PC-9 (cell line): ENCODE data around the gene SIM2. TPM values are rescaled to one million over a fixed set of nuclear protein-coding genes. Genes with fewer than 3 reads are reported as not detected.

Experiments used
- BruUV-seq: library from RNA; stranded (reverse); fragments of 400-500 nt; replicated peaks from 2 replicates; lab custom pipeline; 2021; lab: Mats Ljungman, UMichigan
- CTCF ChIA-PET: fragments of 300-600 bp; sonication (Branson Sonifier 250); formaldehyde crosslinking; loops from one replicate; lab custom pipeline; 2022; ENCODE audit warnings: antibody characterized with exemption; lab: Charles Lee
- POLR2A ChIA-PET: fragments of 300-600 bp; sonication (Branson Sonifier 250); formaldehyde crosslinking; loops from one replicate; lab custom pipeline; 2022; ENCODE audit warnings: antibody characterized with exemption; ENCODE audit not compliant: unreplicated experiment; lab: Charles Lee
- DNase-seq, 2 experiments: peaks; one replicate each; pipeline versions ENCODE4 v3.0.0 to v3.0.0-alpha.2; 2015 to 2022; ENCODE audit warnings: mixed read lengths in 1 of 2
- H2AFZ ChIP-seq: fragments of 200-600 bp; sonication (generic); 2 replicates; pipeline ENCODE4 v1.8.1; 2017; ENCODE audit warnings: antibody characterized with exemption
- H3F3A ChIP-seq: fragments of 200-600 bp; sonication (generic); 2 replicates; pipeline ENCODE4 v1.8.1; 2017; ENCODE audit warnings: antibody characterized with exemption, mild to moderate bottlenecking, low read depth; ENCODE audit not compliant: insufficient read depth
- H3K27ac ChIP-seq: fragments of 200-600 bp; sonication (generic); 2 replicates; pipeline ENCODE4 v1.6.1; 2016; ENCODE audit warnings: mixed run types
- H3K27me3 ChIP-seq: fragments of 200-600 bp; sonication (generic); 2 replicates; pipeline ENCODE4 v1.6.1; 2016; ENCODE audit warnings: low read depth, mixed run types; ENCODE audit not compliant: insufficient read depth
- H3K36me3 ChIP-seq: fragments of 200-600 bp; sonication (generic); 2 replicates; pipeline ENCODE4 v1.6.1; 2016; ENCODE audit warnings: low read depth, mixed run types
- H3K4me1 ChIP-seq: fragments of 200-600 bp; sonication (generic); replicated peaks from 2 replicates; pipeline ENCODE4 v1.6.1; 2016; ENCODE audit warnings: mixed run types; ENCODE audit not compliant: insufficient read depth
- H3K4me2 ChIP-seq: fragments of 200-600 bp; sonication (generic); 2 replicates; pipeline ENCODE4 v1.6.1; 2017; ENCODE audit warnings: mixed run types
- H3K4me3 ChIP-seq: fragments of 200-600 bp; sonication (generic); 2 replicates; pipeline ENCODE4 v1.6.1; 2016; ENCODE audit warnings: mixed run types
- H3K79me2 ChIP-seq: fragments of 200-600 bp; sonication (generic); 2 replicates; pipeline ENCODE4 v1.6.1; 2017; ENCODE audit warnings: low read depth, mixed run types
- H3K9me2 ChIP-seq: fragments of 200-600 bp; sonication (generic); 2 replicates; pipeline ENCODE4 v1.8.1; 2017; ENCODE audit warnings: mild to moderate bottlenecking; ENCODE audit not compliant: insufficient read depth
- H3K9me3 ChIP-seq: fragments of 200-600 bp; sonication (generic); 2 replicates; pipeline ENCODE4 v1.8.1; 2016; ENCODE audit warnings: low read depth; ENCODE audit not compliant: insufficient read depth
- H4K20me1 ChIP-seq: fragments of 200-600 bp; sonication (generic); 2 replicates; pipeline ENCODE4 v1.8.1; 2017; ENCODE audit not compliant: insufficient read depth
- EZH2 ChIP-seq: fragments of 200-600 bp; sonication (generic); IDR thresholded peaks from 2 replicates; pipeline ENCODE4 v1.8.0; 2017; ENCODE audit warnings: antibody characterized with exemption, low read depth
- intact Hi-C: fragments of 100-400 bp; cut with micrococcal nuclease; formaldehyde crosslinking; loops from one replicate; pipeline ENCODE4 v1.10.0; 2022; ENCODE audit not compliant: unreplicated experiment
- total RNA-seq: library from RNA; stranded (reverse); gene quantifications from 2 replicates; pipeline ENCODE4 v1.2.3, GENCODE V29; 2021
- TF ChIP-seq, protein P1 (sequence below): fragments of 200-600 bp; sonication (generic); conservative IDR thresholded peaks from 2 replicates; pipeline ENCODE4 v1.6.1; 2017; ENCODE audit warnings: mixed run types, antibody characterized with exemption, mild to moderate bottlenecking, moderate library complexity

The SIM2 gene
- total RNA-seq, 1 experiment from 2014 or later, result 18.5 TPM

DNA sequence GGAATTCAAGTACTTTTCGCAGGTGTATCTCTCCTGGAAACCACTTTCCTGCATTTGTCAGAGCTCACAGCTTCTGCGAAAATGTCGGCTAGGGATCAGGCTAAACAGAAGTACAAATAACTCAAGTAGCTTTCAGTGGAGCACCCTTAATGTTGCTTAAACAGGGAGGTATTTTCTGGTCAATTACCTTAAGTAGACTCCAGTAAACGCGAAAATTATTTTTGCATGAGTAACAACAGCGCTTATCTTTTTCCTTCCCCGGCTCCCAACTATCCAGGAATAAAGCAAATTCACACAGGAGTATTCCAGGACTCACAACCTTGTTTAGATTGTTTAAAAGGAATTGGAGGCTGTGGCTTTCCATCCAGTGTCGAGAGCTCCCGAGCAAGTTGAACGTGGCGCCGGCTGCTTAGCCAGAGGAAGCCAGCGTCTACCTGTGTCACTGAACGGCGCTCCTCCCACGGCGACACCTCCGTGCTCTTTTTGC lies 7.3 kb upstream of the SIM2 start:
- Histone ChIP-seq H3K27ac (no peak overlapping the region), H2AFZ (no peak overlapping the region), H4K20me1 (no peaks in the 10 kb centered on the region), H3K4me1 (no peaks in the 10 kb centered on the region), H3K4me3 (no peak overlapping the region), H3K4me2 (no peak overlapping the region), H3K9me3 (no peaks in the 10 kb centered on the region), H3F3A (no peaks in the 10 kb centered on the region), H3K79me2 (no peaks in the 10 kb centered on the region), H3K27me3 (no peaks in the 10 kb centered on the region), H3K36me3 (no peaks in the 10 kb centered on the region), H3K9me2 (no peaks in the 10 kb centered on the region)
- no TSS peak for BruUV-seq
- DNase-seq, result no peak
- TF ChIP-seq, protein P1, sequence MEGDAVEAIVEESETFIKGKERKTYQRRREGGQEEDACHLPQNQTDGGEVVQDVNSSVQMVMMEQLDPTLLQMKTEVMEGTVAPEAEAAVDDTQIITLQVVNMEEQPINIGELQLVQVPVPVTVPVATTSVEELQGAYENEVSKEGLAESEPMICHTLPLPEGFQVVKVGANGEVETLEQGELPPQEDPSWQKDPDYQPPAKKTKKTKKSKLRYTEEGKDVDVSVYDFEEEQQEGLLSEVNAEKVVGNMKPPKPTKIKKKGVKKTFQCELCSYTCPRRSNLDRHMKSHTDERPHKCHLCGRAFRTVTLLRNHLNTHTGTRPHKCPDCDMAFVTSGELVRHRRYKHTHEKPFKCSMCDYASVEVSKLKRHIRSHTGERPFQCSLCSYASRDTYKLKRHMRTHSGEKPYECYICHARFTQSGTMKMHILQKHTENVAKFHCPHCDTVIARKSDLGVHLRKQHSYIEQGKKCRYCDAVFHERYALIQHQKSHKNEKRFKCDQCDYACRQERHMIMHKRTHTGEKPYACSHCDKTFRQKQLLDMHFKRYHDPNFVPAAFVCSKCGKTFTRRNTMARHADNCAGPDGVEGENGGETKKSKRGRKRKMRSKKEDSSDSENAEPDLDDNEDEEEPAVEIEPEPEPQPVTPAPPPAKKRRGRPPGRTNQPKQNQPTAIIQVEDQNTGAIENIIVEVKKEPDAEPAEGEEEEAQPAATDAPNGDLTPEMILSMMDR, result no peak
- TF ChIP-seq EZH2, result no peak
- ChIA-PET POLR2A (interaction anchor here (0.5 to 0.7 kb wide), 2 partner anchors 839 to 1708 kb away, joined by 3 to 4 read pairs; no protein-coding TSS in a partner anchor), CTCF (interaction anchor here (0.7 kb wide), 1 partner anchor 43 kb away, joined by 3 read pairs; no protein-coding TSS in a partner anchor)
- intact Hi-C loops, result no loop called here

DNA sequence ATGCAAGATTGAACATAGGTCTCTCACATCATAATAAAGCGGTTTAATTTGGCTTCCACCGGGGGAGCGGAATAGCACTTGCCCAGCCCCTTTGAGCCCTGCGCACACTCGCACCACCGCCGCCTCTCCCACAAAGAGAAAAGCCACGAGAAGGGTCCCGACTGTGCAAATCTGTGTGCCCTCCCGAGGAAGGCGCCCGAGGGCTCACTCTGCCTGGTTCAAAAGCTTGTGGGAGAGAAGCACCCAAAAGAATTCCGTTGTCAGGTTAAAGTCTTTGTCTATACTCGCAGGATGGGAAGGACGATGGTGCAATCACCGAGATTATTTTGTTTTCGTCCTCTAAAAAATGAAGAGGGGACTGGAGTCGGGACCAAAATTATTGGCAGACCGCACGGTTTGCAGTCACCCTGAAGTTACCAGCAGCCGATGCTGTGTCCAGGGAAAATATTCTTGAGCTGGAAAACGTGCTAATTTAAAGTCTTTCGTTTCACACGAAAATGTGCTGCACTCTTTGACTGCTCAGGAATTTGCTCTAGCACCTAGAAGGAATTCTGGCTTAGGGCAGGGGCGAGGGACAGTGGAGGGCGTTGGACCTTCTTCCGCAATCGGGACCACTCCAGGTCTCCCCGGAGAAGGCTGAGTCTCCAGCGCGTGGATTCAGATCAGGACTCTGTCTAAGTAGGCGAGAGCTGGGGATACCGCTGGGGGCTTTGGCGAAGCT lies 6.6 kb upstream of the SIM2 start:
- Histone ChIP-seq H3K9me3 (no peaks in the 10 kb centered on the region), H3K27ac (no peak overlapping the region), H3F3A (no peaks in the 10 kb centered on the region), H2AFZ (no peak overlapping the region), H3K4me2 (no peak overlapping the region), H3K36me3 (no peaks in the 10 kb centered on the region), H3K9me2 (no peaks in the 10 kb centered on the region), H3K4me3 (no peak overlapping the region), H3K79me2 (peaks cover 6% of the 10 kb centered on the region; the same call in 1 of the 2 replicates), H4K20me1 (no peaks in the 10 kb centered on the region), H3K4me1 (no peaks in the 10 kb centered on the region), H3K27me3 (no peaks in the 10 kb centered on the region)
- intact Hi-C loops, result no loop called here
- TF ChIP-seq, protein P1, result no peak
- TF ChIP-seq EZH2, result no peak
- ChIA-PET POLR2A (interaction anchor here (0.5 to 0.7 kb wide), 2 partner anchors 840 to 1709 kb away, joined by 3 to 4 read pairs; no protein-coding TSS in a partner anchor), CTCF (interaction anchor here (0.6 kb wide), 1 partner anchor 235 kb away, joined by 5 read pairs; no protein-coding TSS in a partner anchor)
- no peak for DNase-seq
- BruUV-seq, result no TSS peak

DNA sequence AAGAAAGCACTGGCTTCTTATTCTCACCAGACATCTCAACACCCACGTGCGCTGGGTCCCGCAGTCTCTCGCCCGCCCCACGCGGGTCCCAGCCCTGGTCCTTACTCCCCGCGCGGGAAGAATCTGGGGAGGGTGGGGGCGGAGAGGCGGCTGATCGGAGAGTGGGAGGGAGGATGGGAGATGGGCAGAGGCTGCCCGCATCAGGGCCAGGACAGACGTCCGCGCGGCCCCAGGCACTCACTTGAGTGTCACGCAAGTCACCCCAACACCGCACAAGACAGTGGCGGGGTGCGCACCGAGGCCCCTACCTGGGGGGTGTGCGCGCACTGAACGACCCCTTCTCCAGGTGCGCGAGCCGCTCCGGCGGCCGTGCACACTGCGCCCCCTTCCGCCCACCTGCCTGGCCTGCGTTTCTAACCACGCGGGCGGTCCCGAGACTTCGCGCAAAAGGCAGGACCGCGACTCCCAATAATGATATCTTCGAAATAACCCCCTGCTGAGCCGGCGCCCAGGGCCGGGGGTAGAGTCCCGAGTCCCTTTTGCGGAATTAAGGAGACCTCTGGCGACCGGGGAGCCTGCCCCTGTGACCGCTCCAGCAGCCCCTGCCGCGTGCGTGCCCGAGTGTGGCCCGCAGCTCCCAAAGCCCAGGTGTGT lies 6.0 kb upstream of the SIM2 start:
- Histone ChIP-seq H3K27me3 (no peaks in the 10 kb centered on the region), H4K20me1 (no peaks in the 10 kb centered on the region), H3F3A (no peaks in the 10 kb centered on the region), H3K9me2 (no peaks in the 10 kb centered on the region), H3K4me3 (no peak overlapping the region), H2AFZ (no peak overlapping the region), H3K27ac (no peak overlapping the region), H3K4me2 (no peak overlapping the region), H3K36me3 (no peaks in the 10 kb centered on the region), H3K9me3 (no peaks in the 10 kb centered on the region), H3K79me2 (peaks cover 13% of the 10 kb centered on the region), H3K4me1 (0 out of 2 replicates have a peak, but pooled peaks cover 4% of the 10 kb centered on the region)
- TF ChIP-seq EZH2, result no peak
- TF ChIP-seq, protein P1, result no peak
- POLR2A ChIA-PET, result no interaction called here
- DNase-seq, result no peak
- intact Hi-C loops, result no loop called here
- CTCF ChIA-PET, result interaction anchor here (0.6 to 0.7 kb wide), 2 partner anchors 234 to 1797 kb away, joined by 4 to 5 read pairs; no protein-coding TSS in a partner anchor
- no TSS peak for BruUV-seq
